ENCODE measurements around the gene TMC8. TPM values are rescaled to one million over a fixed set of nuclear protein-coding genes. Genes with fewer than 3 reads are reported as not detected.
"Not testable (repeated sequence)": the region's sequence is repeated elsewhere in the genome, so short reads cannot be mapped to it uniquely, and the experiment has no call there.

The TMC8 gene
- total and polyA plus RNA-seq, 4 donors = 1.0 to 14.4 (median 7.3) TPM

DNA sequence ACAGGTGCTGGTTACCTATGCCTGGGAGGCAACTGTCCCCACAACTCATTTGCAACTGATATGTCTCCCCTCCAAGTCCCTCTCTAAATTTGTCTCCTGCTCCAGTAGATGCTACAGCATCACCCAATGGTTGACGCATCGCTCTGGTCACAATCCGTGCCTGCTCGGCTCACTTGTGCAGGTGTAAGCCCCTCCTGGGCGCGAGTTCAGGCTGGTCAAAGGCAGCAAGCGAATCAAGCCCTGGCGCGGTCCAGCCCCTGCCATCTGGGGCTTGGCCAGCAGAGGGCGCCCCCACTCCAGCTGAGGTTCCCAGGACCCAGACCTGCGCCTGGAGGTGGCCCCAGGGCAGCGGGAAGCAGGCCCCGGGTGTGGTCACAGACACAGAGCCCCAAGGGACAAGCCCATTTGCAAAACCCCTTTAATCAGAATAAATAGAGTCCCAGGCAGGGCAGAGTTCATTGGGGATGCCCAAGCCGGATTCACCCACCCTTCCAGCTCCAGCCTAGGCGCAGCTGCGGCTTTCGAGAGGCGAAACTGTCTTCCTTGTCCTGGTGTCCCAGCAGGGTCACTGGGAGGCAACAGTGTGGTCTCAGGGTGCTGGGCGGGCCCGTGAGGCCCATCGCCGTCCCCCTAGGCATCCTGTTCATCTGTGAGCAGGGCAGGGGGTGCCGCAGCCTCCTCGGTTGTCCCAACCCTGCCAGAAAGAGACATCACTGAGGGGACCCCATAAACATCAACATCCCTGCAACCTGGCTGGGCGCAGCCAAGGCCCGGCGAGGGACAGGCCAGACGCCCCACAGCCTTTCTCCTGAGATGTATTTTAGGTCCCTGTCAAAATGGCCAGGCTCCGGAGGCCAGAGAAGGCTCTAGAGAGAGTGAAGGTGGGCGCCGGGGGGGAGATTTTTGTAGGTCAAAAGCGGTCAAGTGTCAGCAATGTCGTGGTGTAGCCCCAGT is 17.8 kb upstream of the TMC8 start:
- no peak overlapping the region for H3K27ac ChIP-seq (ENCODE audit: low read depth in 1 of 2, low read length in 2 of 2)
- ATAC-seq (ENCODE audit: low FRiP score) (peak; percentile 83), DNase-seq (peak; percentile 78 to 92)
- intact Hi-C loops (cut with DNase I) = loop anchor here (5.0 to 10.0 kb wide), 4 partner anchors 60 to 312 kb away; no protein-coding TSS in a partner anchor
- H3K36me3 ChIP-seq (ENCODE audit: control insufficient read depth in 1 of 2, insufficient read depth in 2 of 2, low read length in 1 of 2) = no peaks in the 10 kb centered on the region
- no peaks in the 10 kb centered on the region for H3K4me1 ChIP-seq (ENCODE audit: control insufficient read depth in 1 of 2, insufficient read depth in 2 of 2, low read length in 2 of 2)
- no peak overlapping the region for H3K4me3 ChIP-seq (ENCODE audit: low read length in 2 of 2)
- WGBS, 2 donors = 50 to 54% methylated on average over 33 of the region's 33 CpGs
- H3K9me3 ChIP-seq (ENCODE audit: control insufficient read depth, low read length) = no peaks in the 10 kb centered on the region
- no peaks in the 10 kb centered on the region for H3K27me3 ChIP-seq (ENCODE audit: control insufficient read depth in 1 of 2, insufficient read depth in 2 of 2, low read length in 1 of 2)

DNA sequence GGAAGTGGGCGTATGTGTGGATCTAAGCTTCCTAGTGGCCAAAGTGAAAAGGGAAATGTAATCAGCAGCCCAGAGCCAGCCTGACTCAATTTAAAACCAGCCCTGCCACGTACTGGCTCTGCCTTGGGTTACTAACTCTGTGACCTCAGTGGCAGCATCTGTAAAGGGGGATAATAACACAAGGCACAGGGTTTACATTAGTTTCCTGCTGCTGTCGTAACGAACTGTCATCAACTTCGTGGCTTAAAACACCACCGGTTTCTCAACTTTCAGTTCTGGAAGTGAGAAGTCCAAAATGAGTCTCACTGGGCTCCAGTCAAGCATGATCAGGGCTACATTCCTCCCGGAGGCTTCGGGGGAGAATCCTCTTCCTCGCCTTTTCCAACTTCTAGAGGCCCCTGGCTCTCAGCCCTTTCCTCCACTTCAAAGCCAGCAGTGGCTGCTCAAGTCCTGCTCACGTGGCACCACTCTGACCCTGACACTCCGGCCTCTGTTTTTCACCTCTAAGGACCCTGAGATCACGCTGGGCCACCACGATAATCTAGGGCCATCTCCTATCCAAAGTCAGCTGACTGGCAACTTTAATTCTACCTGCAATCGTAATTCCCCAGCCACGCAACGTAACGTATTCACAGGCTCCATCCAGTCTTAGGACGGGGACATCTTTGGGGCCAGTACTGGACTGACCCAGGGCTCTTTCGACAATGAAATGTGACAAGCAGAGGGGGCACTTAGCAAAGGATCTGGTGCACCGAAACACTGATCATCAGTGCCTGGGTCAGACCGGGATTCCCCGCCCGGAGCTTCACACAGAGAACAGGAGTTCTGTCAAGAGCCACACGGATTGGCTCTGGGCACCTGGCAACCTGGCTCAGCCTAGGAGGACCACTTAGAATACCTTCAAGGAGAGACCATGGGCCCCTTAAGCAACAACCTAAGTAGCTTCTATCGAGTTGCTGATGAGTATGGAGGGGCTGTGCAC is 16.5 kb upstream of the TMC8 start:
- no peak overlapping the region for H3K27ac ChIP-seq (ENCODE audit: low read depth in 1 of 2, low read length in 2 of 2)
- intact Hi-C loops (cut with DNase I) = loop anchor here (5.0 to 10.0 kb wide), 4 partner anchors 58 to 311 kb away; no protein-coding TSS in a partner anchor
- DNase-seq (peak; percentile 45 to 59), ATAC-seq (ENCODE audit: low FRiP score) (no peak)
- WGBS, 2 donors = 90 to 93% methylated on average over 25 of the region's 25 CpGs
- no peaks in the 10 kb centered on the region for H3K9me3 ChIP-seq (ENCODE audit: control insufficient read depth, low read length)
- no peaks in the 10 kb centered on the region for H3K36me3 ChIP-seq (ENCODE audit: control insufficient read depth in 1 of 2, insufficient read depth in 2 of 2, low read length in 1 of 2)
- no peaks in the 10 kb centered on the region for H3K27me3 ChIP-seq (ENCODE audit: control insufficient read depth in 1 of 2, insufficient read depth in 2 of 2, low read length in 1 of 2)
- no peak overlapping the region for H3K4me3 ChIP-seq (ENCODE audit: low read length in 2 of 2)
- H3K4me1 ChIP-seq (ENCODE audit: control insufficient read depth in 1 of 2, insufficient read depth in 2 of 2, low read length in 2 of 2) = no peaks in the 10 kb centered on the region

DNA sequence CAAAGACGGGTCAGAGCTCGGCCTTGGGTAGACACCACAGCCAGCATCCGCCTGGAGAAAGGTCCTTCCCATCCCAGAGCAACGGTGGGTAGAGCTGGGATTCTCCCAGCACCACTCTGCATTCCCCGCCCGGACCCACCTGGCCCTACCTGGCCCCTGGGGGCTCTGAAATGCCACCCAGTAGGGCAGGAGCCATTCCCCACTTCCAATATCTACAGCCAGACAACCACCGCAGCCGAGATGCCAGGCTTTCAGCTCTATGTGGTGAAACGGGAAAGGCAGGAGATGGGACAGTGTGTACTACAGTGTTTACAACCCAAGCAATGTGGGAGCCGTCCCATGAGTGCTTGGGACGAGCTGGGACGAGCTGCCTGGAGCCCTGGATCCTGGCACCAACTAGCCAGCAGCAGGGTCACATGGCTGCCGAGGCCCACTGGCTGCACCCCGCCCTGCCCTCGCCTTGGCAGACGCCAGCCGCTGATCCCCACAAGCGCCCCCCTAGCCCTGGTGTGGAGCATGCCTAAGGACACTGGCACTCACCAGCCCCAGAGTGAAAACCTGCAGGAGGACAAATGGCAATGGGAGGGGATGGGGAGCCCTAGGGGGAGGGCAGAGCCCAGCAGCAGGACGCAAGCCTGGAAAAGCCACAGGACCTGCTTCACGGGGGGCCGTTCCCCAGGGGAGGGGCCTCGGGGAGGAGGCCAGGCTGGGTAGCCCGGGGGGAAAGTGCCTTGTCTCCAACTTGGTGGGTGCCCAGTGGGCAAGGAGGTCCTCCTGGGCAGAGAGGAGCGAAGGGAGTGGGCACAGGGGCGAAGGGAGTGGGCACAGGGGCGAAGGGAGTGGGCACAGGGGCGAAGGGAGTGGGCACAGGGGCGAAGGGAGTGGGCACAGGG is 15.5 kb upstream of the TMC8 start:
- no peaks in the 10 kb centered on the region for H3K9me3 ChIP-seq (ENCODE audit: control insufficient read depth, low read length)
- H3K27ac ChIP-seq (ENCODE audit: low read depth in 1 of 2, low read length in 2 of 2) = no peak overlapping the region
- no peak overlapping the region for H3K4me3 ChIP-seq (ENCODE audit: low read length in 2 of 2)
- 80 to 81% methylated on average over 26 to 28 of the region's 28 CpGs for WGBS, 2 donors
- intact Hi-C loops (cut with DNase I) = loop anchor here (5.0 to 10.0 kb wide), 4 partner anchors 57 to 310 kb away; no protein-coding TSS in a partner anchor
- no peaks in the 10 kb centered on the region for H3K27me3 ChIP-seq (ENCODE audit: control insufficient read depth in 1 of 2, insufficient read depth in 2 of 2, low read length in 1 of 2)
- ATAC-seq (ENCODE audit: low FRiP score) (no peak), DNase-seq (peak in 1 of 2 donors; percentile 65)
- no peaks in the 10 kb centered on the region for H3K36me3 ChIP-seq (ENCODE audit: control insufficient read depth in 1 of 2, insufficient read depth in 2 of 2, low read length in 1 of 2)
- no peaks in the 10 kb centered on the region for H3K4me1 ChIP-seq (ENCODE audit: control insufficient read depth in 1 of 2, insufficient read depth in 2 of 2, low read length in 2 of 2)

GRCh38 chr17:78115803-78116202 is 14.8 kb upstream of the TMC8 start:
- not testable (repeated sequence) for H3K4me3 ChIP-seq (ENCODE audit: low read length in 2 of 2); H3K36me3 ChIP-seq (ENCODE audit: control insufficient read depth in 1 of 2, insufficient read depth in 2 of 2, low read length in 1 of 2); H3K27ac ChIP-seq (ENCODE audit: low read depth in 1 of 2, low read length in 2 of 2); ATAC-seq (ENCODE audit: low FRiP score); H3K27me3 ChIP-seq (ENCODE audit: control insufficient read depth in 1 of 2, insufficient read depth in 2 of 2, low read length in 1 of 2); H3K9me3 ChIP-seq (ENCODE audit: control insufficient read depth, low read length); H3K4me1 ChIP-seq (ENCODE audit: control insufficient read depth in 1 of 2, insufficient read depth in 2 of 2, low read length in 2 of 2)
- peak in 1 of 2 donors; percentile 67 for DNase-seq
- intact Hi-C loops (cut with DNase I) = loop anchor here in 1 of 2 donors (10.0 kb wide), 1 partner anchor 309 kb away; no protein-coding TSS in a partner anchor
- WGBS, 2 donors = 93 to 96% methylated on average over 14 to 16 of the region's 18 CpGs

DNA sequence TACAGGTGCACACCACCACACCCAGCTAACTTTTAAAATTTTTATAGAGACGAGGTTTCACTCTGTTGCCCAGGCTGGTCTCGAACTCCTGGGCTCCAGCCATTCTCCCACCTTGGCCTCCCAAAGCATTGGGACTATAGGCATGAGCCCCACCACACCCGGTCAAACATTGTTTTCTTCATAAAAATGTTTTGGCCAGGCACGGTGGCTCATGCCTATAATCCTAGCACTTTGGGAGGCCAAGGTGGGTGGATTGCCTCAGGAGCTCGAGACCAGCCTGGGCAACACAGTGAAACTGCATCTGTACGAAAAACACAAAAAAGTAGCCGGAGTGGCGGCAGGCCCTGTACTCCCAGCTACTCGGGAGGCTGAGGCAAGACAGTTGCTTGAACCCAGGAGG is 14.2 kb upstream of the TMC8 start:
- Histone ChIP-seq H3K9me3 (ENCODE audit: control insufficient read depth, low read length) (no peaks in the 10 kb centered on the region), H3K4me3 (ENCODE audit: low read length in 2 of 2) (no peak overlapping the region), H3K27ac (ENCODE audit: low read depth in 1 of 2, low read length in 2 of 2) (no peak overlapping the region), H3K36me3 (ENCODE audit: control insufficient read depth in 1 of 2, insufficient read depth in 2 of 2, low read length in 1 of 2) (no peaks in the 10 kb centered on the region), H3K4me1 (ENCODE audit: control insufficient read depth in 1 of 2, insufficient read depth in 2 of 2, low read length in 2 of 2) (no peaks in the 10 kb centered on the region), H3K27me3 (ENCODE audit: control insufficient read depth in 1 of 2, insufficient read depth in 2 of 2, low read length in 1 of 2) (no peaks in the 10 kb centered on the region)
- peak in 1 of 2 donors; percentile 59 for DNase-seq
- WGBS, 2 donors = 96 to 97% methylated on average over 9 of the region's 9 CpGs
- no peak for ATAC-seq (ENCODE audit: low FRiP score)
- intact Hi-C loops (cut with DNase I) = loop anchor here in 1 of 2 donors (10.0 kb wide), 1 partner anchor 308 kb away; no protein-coding TSS in a partner anchor

DNA sequence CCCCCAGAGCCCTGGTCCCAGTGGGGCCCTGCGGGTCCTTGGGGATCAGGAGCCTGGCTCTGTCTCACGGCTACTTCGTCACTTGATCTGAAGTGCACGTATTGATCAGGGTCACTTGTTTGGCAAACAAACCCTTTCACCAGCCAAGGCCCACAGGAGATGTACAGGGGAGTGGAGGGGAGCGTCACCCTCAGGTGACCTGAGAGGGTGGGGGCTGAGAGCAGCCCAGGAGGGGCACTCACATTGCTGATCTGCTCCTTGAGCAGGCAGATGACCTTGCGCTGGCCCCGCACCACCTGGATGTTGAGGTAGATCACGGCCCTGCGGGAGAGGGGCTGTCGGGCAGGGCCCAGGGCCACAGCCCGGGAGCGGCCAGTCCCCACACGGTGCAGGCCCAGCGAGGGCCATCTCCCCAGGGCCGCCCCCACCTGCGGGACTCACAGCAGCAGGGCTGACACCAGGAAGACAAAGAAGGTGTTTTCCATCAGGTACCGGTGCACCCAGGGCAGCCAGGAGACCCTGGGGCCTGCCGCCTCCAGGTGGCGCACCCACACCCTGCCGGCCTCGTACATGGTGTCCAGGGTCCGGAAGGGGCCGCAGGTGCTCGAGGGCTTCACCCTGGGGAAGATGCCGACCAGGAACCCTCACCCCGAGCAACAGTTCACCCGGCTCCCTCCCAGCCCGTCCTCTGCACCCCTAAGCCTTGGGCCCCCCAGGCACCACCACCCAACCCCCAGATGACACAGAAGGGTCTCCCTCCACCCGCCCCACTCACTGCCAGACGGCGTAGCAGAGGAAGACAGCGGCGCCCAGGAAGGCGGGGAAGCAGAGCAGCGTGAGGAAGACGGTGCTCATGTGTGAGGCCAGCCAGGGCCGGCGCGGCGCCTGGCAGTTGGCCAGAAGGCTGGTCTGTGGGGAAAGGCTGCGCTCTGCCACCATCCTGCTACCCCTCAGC is 13.3 kb upstream of the TMC8 start:
- Histone ChIP-seq H3K9me3 (ENCODE audit: control insufficient read depth, low read length) (no peaks in the 10 kb centered on the region), H3K27me3 (ENCODE audit: control insufficient read depth in 1 of 2, insufficient read depth in 2 of 2, low read length in 1 of 2) (no peaks in the 10 kb centered on the region), H3K36me3 (ENCODE audit: control insufficient read depth in 1 of 2, insufficient read depth in 2 of 2, low read length in 1 of 2) (no peaks in the 10 kb centered on the region), H3K4me1 (ENCODE audit: control insufficient read depth in 1 of 2, insufficient read depth in 2 of 2, low read length in 2 of 2) (no peaks in the 10 kb centered on the region), H3K4me3 (ENCODE audit: low read length in 2 of 2) (no peak overlapping the region), H3K27ac (ENCODE audit: low read depth in 1 of 2, low read length in 2 of 2) (no peak overlapping the region)
- 67 to 68% methylated on average over 41 of the region's 41 CpGs for WGBS, 2 donors
- no peak for ATAC-seq (ENCODE audit: low FRiP score)
- no peak for DNase-seq
- intact Hi-C loops (cut with DNase I) = loop anchor here in 1 of 2 donors (10.0 kb wide), 1 partner anchor 307 kb away; no protein-coding TSS in a partner anchor

- H3K27me3 ChIP-seq (ENCODE audit: control insufficient read depth in 1 of 2, insufficient read depth in 2 of 2, low read length in 1 of 2) = no peaks in the 10 kb centered on the region
- intact Hi-C loops (cut with DNase I) = loop anchor here in 1 of 2 donors (10.0 kb wide), 1 partner anchor 306 kb away; no protein-coding TSS in a partner anchor
- ATAC-seq (ENCODE audit: low FRiP score) (no peak), DNase-seq (peak in 1 of 2 donors; percentile 42)
- no peak overlapping the region for H3K27ac ChIP-seq (ENCODE audit: low read depth in 1 of 2, low read length in 2 of 2)
- 86 to 87% methylated on average over 14 of the region's 14 CpGs for WGBS, 2 donors
- no peak overlapping the region for H3K4me3 ChIP-seq (ENCODE audit: low read length in 2 of 2)
- no peaks in the 10 kb centered on the region for H3K9me3 ChIP-seq (ENCODE audit: control insufficient read depth, low read length)
- H3K4me1 ChIP-seq (ENCODE audit: control insufficient read depth in 1 of 2, insufficient read depth in 2 of 2, low read length in 2 of 2) = no peaks in the 10 kb centered on the region
- no peaks in the 10 kb centered on the region for H3K36me3 ChIP-seq (ENCODE audit: control insufficient read depth in 1 of 2, insufficient read depth in 2 of 2, low read length in 1 of 2)
Measured at GRCh38 chr17:78118801-78119241, 11.8 kb upstream of the TMC8 start.
